Ovary (tissue), 3 donors: ENCODE measurements around the gene CSRP3.

Source experiments
- EP300 ChIP-seq: sonication (generic); formaldehyde crosslinking; IDR thresholded peaks from one replicate; pipeline ENCODE4 v1.6.1; 2017; ENCODE audit warnings: antibody characterized with exemption
- POLR2A ChIP-seq: fragments of 450-650 bp; IDR thresholded peaks from one replicate; pipeline ENCODE4 v1.6.1; 2017; ENCODE audit warnings: antibody characterized with exemption, mild to moderate bottlenecking, moderate library complexity
- TF ChIP-seq, protein P1 (sequence below), 3 donors: fragments of 450-650 bp in 2 of 3; fragments of 200-600 bp in 1 of 3; IDR thresholded peaks; one replicate each; pipeline versions ENCODE4 v1.5.1 to v1.8.0; 2016 to 2022; ENCODE audit warnings: antibody characterized with exemption in 3 of 3, mild to moderate bottlenecking in 1 of 3
- donor health status: DM: no; HTN: no; CAD: no.

- TF ChIP-seq, protein P1, sequence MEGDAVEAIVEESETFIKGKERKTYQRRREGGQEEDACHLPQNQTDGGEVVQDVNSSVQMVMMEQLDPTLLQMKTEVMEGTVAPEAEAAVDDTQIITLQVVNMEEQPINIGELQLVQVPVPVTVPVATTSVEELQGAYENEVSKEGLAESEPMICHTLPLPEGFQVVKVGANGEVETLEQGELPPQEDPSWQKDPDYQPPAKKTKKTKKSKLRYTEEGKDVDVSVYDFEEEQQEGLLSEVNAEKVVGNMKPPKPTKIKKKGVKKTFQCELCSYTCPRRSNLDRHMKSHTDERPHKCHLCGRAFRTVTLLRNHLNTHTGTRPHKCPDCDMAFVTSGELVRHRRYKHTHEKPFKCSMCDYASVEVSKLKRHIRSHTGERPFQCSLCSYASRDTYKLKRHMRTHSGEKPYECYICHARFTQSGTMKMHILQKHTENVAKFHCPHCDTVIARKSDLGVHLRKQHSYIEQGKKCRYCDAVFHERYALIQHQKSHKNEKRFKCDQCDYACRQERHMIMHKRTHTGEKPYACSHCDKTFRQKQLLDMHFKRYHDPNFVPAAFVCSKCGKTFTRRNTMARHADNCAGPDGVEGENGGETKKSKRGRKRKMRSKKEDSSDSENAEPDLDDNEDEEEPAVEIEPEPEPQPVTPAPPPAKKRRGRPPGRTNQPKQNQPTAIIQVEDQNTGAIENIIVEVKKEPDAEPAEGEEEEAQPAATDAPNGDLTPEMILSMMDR (IDR thresholded peaks at IDR 0.05): no peak
- TF ChIP-seq POLR2A (no peak), EP300 (no peak)
Measured at GRCh38 chr11:19220903-19221724, 19.3 kb upstream of the CSRP3 start.
